ENCODE results near the gene NDEL1. TPM values are rescaled to one million over a fixed set of nuclear protein-coding genes. Genes with fewer than 3 reads are reported as not detected.

Gene NDEL1
- total RNA-seq, 1 experiment from 2014 or later, result 71.1 TPM

- POLR2A ChIA-PET (ENCODE audit: low non-redundant PET), result no interaction called here
- CTCF ChIA-PET, result no interaction called here
- no peak overlapping the region for H3K4me3 ChIP-seq (ENCODE audit: low read depth, low read length, poor library complexity, severe bottlenecking)
- no peaks in the 10 kb centered on the region for H3K4me1 ChIP-seq (ENCODE audit: insufficient read depth, low read length, poor library complexity, severe bottlenecking)
- TF ChIP-seq EZH2 (IDR thresholded peaks at IDR 0.05; ENCODE audit: borderline replicate concordance, low read depth, low read length, poor library complexity, severe bottlenecking) (no peak), CTCF (conservative IDR thresholded peaks at IDR 0.05; ENCODE audit: low read depth, low read length) (no peak)
- no peak overlapping the region for H3K27ac ChIP-seq (ENCODE audit: low read depth, low read length, poor library complexity, severe bottlenecking)
- no TSS peak for BruUV-seq (replicated peaks)
- H3K9me3 ChIP-seq (ENCODE audit: low read depth, low read length, poor library complexity, severe bottlenecking), result no peaks in the 10 kb centered on the region
- H3K27me3 ChIP-seq (replicated peaks; ENCODE audit: insufficient read depth, low read depth, low read length, poor library complexity), result no peaks in the 10 kb centered on the region
- no peak for DNase-seq (ENCODE audit: low spot score)
- peaks cover 61% of the 10 kb centered on the region for H3K36me3 ChIP-seq (ENCODE audit: insufficient read depth, low read length, poor library complexity, severe bottlenecking)
- intact Hi-C loops (cut with micrococcal nuclease; ENCODE audit: unreplicated experiment), result no loop called here
Measured at GRCh38 chr17:8504460-8505207, 69.0 kb downstream of the NDEL1 start.

GRCh38 chr17:8506145-8506544 is 70.5 kb downstream of the NDEL1 start:
- ChIA-PET POLR2A (ENCODE audit: low non-redundant PET) (no interaction called here), CTCF (no interaction called here)
- Histone ChIP-seq H3K4me1 (ENCODE audit: insufficient read depth, low read length, poor library complexity, severe bottlenecking) (no peaks in the 10 kb centered on the region), H3K9me3 (ENCODE audit: low read depth, low read length, poor library complexity, severe bottlenecking) (no peaks in the 10 kb centered on the region), H3K27ac (ENCODE audit: low read depth, low read length, poor library complexity, severe bottlenecking) (no peak overlapping the region), H3K4me3 (ENCODE audit: low read depth, low read length, poor library complexity, severe bottlenecking) (no peak overlapping the region), H3K27me3 (replicated peaks; ENCODE audit: insufficient read depth, low read depth, low read length, poor library complexity) (no peaks in the 10 kb centered on the region), H3K36me3 (ENCODE audit: insufficient read depth, low read length, poor library complexity, severe bottlenecking) (peaks cover 60% of the 10 kb centered on the region)
- no peak for TF ChIP-seq CTCF (conservative IDR thresholded peaks at IDR 0.05; ENCODE audit: low read depth, low read length)
- no peak for TF ChIP-seq EZH2 (IDR thresholded peaks at IDR 0.05; ENCODE audit: borderline replicate concordance, low read depth, low read length, poor library complexity, severe bottlenecking)
- intact Hi-C loops (cut with micrococcal nuclease; ENCODE audit: unreplicated experiment), result no loop called here
- no TSS peak for BruUV-seq (replicated peaks)
- no peak for DNase-seq (ENCODE audit: low spot score)

- no peak for TF ChIP-seq EZH2 (IDR thresholded peaks at IDR 0.05; ENCODE audit: borderline replicate concordance, low read depth, low read length, poor library complexity, severe bottlenecking)
- no peak for TF ChIP-seq CTCF (conservative IDR thresholded peaks at IDR 0.05; ENCODE audit: low read depth, low read length)
- no peaks in the 10 kb centered on the region for H3K4me1 ChIP-seq (ENCODE audit: insufficient read depth, low read length, poor library complexity, severe bottlenecking)
- H3K27ac ChIP-seq (ENCODE audit: low read depth, low read length, poor library complexity, severe bottlenecking), result no peak overlapping the region
- ChIA-PET CTCF (interaction anchor here (0.7 kb wide), 1 partner anchor 79 kb away, joined by 3 read pairs; no protein-coding TSS in a partner anchor), POLR2A (ENCODE audit: low non-redundant PET) (no interaction called here)
- no peak for DNase-seq (ENCODE audit: low spot score)
- peaks cover 54% of the 10 kb centered on the region for H3K36me3 ChIP-seq (ENCODE audit: insufficient read depth, low read length, poor library complexity, severe bottlenecking)
- intact Hi-C loops (cut with micrococcal nuclease; ENCODE audit: unreplicated experiment), result no loop called here
- BruUV-seq (replicated peaks), result no TSS peak
- H3K9me3 ChIP-seq (ENCODE audit: low read depth, low read length, poor library complexity, severe bottlenecking), result no peaks in the 10 kb centered on the region
- no peaks in the 10 kb centered on the region for H3K27me3 ChIP-seq (replicated peaks; ENCODE audit: insufficient read depth, low read depth, low read length, poor library complexity)
- no peak overlapping the region for H3K4me3 ChIP-seq (ENCODE audit: low read depth, low read length, poor library complexity, severe bottlenecking)
Measured at GRCh38 chr17:8514801-8515200, 79.1 kb downstream of the NDEL1 start.

Other genes with a start within 250 kb of the NDEL1 start
- 3.7 TPM in 2 replicates for gene BORCS6, start 245.7 kb upstream of the NDEL1 start, total RNA-seq (2021)
- gene AURKB, start 225.3 kb upstream of the NDEL1 start, total RNA-seq (2021), result 209 and 230 TPM in 2 replicates
- gene CTC1, start 187.8 kb upstream of the NDEL1 start, total RNA-seq (2021), result 40.0 and 40.3 TPM in 2 replicates
- 163 and 165 TPM in 2 replicates for gene PFAS, start 186.6 kb upstream of the NDEL1 start, total RNA-seq (2021)
- 26.8 and 33.6 TPM in 2 replicates for gene RANGRF, start 147.2 kb upstream of the NDEL1 start, total RNA-seq (2021)
- gene SLC25A35, start 140.5 kb upstream of the NDEL1 start, total RNA-seq (2021), result 1.3 and 2.0 TPM in 2 replicates
- gene ARHGEF15, start 125.6 kb upstream of the NDEL1 start, total RNA-seq (2021), result not detected in 2 replicates
- gene ODF4, start 96.0 kb upstream of the NDEL1 start, total RNA-seq (2021), result not detected in 2 replicates
- gene RPL26, start 52.7 kb upstream of the NDEL1 start, total RNA-seq (2021), result 1,604 and 1,668 TPM in 2 replicates
- gene RNF222, start 38.1 kb upstream of the NDEL1 start, total RNA-seq (2021), result not detected in 2 replicates
- gene MYH10, start 194.8 kb downstream of the NDEL1 start, total RNA-seq (2021), result 129 and 167 TPM in 2 replicates

Measured in A673 (cell line).